PFSK-1 (cell line): Measurements from ENCODE around the gene LTO1.

Source experiments
- POLR2AphosphoS5 ChIP-seq: IDR thresholded peaks from 2 replicates; pipeline ENCODE4 v1.6.1; 2012; ENCODE audit warnings: low read depth, mild to moderate bottlenecking, control low read depth, low read length, moderate library complexity
- TAF1 ChIP-seq: IDR thresholded peaks from 2 replicates; pipeline ENCODE4 v1.6.1; 2012; ENCODE audit warnings: low read length, control low read depth, borderline replicate concordance; ENCODE audit not compliant: insufficient read depth
- TF ChIP-seq, protein P1 (sequence below), 2 experiments: IDR thresholded peaks; 2 replicates each; pipeline versions ENCODE4 v1.6.1 to v1.8.0; 2011 to 2012; ENCODE audit warnings: low read depth in 2 of 2, low read length in 2 of 2, control low read depth in 1 of 2, inconsistent platforms in 1 of 2, mild to moderate bottlenecking in 1 of 2, moderate library complexity in 1 of 2; ENCODE audit not compliant: insufficient read depth in 1 of 2

DNA sequence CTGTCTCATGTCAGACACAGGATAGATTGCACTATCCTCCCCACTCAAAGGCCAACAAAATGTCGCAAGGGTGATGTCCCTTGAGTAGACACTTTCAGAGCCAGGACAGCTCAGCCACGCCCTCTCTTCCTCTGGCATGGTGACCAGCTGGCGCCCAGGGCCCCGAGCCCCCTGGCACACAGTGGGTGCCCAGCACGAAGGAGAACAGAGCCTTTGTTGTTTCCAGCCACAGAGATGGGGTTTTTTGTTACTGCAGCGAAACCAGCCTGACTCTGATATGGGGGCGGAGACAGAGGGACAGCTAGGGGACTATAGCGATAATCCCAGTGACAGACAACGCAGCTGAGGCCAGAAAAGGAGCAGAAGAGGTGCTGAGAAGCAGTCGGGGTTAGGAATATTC lies 57.5 kb downstream of the LTO1 start:
- TF ChIP-seq TAF1 (no peak), POLR2AphosphoS5 (no peak)
- TF ChIP-seq, protein P1, sequence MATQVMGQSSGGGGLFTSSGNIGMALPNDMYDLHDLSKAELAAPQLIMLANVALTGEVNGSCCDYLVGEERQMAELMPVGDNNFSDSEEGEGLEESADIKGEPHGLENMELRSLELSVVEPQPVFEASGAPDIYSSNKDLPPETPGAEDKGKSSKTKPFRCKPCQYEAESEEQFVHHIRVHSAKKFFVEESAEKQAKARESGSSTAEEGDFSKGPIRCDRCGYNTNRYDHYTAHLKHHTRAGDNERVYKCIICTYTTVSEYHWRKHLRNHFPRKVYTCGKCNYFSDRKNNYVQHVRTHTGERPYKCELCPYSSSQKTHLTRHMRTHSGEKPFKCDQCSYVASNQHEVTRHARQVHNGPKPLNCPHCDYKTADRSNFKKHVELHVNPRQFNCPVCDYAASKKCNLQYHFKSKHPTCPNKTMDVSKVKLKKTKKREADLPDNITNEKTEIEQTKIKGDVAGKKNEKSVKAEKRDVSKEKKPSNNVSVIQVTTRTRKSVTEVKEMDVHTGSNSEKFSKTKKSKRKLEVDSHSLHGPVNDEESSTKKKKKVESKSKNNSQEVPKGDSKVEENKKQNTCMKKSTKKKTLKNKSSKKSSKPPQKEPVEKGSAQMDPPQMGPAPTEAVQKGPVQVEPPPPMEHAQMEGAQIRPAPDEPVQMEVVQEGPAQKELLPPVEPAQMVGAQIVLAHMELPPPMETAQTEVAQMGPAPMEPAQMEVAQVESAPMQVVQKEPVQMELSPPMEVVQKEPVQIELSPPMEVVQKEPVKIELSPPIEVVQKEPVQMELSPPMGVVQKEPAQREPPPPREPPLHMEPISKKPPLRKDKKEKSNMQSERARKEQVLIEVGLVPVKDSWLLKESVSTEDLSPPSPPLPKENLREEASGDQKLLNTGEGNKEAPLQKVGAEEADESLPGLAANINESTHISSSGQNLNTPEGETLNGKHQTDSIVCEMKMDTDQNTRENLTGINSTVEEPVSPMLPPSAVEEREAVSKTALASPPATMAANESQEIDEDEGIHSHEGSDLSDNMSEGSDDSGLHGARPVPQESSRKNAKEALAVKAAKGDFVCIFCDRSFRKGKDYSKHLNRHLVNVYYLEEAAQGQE (IDR thresholded peaks at IDR 0.05; ENCODE audit: insufficient read depth in 1 of 2, low read depth in 2 of 2, low read length in 2 of 2), result no peak
